ENCODE results near the gene MRTFA.
"Not testable (repeated sequence)": the region's sequence is repeated elsewhere in the genome, so short reads cannot be mapped to it uniquely, and the experiment has no call there.

The MRTFA gene

DNA sequence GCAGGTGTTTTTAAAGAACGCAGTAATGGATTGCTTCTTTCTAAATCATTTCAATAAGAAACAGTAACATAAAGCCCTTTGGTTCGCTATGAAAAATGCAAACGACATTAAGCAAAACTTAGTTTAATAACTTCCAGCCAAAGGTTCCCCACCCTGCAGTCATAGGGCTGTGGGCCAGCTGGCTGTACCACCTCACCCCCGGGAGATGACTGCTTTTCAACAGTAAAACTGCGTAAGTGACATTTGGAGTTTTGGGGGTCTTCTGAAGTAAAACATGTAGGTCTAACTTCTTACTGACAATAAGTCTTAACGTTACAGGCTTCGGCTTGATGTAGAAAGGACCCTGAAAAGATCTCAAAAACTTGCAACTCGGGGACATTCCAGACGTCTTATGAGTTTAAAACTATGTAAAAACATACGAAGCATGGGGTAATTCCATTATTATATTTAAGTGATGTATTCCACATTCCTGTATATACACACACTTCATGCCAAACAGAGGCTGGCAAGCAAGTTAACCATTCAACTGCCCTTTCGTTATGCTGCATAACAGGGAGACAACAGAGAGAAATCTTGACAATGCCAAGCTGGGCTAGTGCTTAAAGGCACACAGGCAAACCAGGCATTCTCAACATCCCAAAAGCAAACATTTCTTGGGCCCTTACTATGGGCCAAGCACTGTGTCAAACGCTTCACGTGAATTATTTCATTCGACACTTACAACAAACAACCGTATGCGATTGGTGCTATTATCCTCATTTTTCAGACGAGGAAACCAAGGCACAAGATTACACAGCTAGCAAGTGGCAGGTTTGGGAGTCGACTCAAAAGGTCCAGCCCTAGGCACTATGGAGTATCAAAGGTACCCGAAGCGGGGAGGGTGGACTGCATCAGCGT lies 1.2 kb downstream of the MRTFA start:
- Histone ChIP-seq H3K4me3 (ENCODE audit: low read length) (peak overlapping the region; percentile 65), H3K36me3 (ENCODE audit: control insufficient read depth, low read depth, low read length) (no peaks in the 10 kb centered on the region), H3K4me1 (ENCODE audit: control insufficient read depth, low read depth, low read length) (peaks cover 5% of the 10 kb centered on the region), H3K27me3 (ENCODE audit: control insufficient read depth, insufficient read depth, low read length) (peaks cover 9% of the 10 kb centered on the region), H3K9me3 (ENCODE audit: control insufficient read depth, low read depth, low read length) (no peaks in the 10 kb centered on the region), H3K27ac (ENCODE audit: low read length) (no peak overlapping the region), H3K9ac (ENCODE audit: low read length) (peak overlapping the region; percentile 72)

DNA sequence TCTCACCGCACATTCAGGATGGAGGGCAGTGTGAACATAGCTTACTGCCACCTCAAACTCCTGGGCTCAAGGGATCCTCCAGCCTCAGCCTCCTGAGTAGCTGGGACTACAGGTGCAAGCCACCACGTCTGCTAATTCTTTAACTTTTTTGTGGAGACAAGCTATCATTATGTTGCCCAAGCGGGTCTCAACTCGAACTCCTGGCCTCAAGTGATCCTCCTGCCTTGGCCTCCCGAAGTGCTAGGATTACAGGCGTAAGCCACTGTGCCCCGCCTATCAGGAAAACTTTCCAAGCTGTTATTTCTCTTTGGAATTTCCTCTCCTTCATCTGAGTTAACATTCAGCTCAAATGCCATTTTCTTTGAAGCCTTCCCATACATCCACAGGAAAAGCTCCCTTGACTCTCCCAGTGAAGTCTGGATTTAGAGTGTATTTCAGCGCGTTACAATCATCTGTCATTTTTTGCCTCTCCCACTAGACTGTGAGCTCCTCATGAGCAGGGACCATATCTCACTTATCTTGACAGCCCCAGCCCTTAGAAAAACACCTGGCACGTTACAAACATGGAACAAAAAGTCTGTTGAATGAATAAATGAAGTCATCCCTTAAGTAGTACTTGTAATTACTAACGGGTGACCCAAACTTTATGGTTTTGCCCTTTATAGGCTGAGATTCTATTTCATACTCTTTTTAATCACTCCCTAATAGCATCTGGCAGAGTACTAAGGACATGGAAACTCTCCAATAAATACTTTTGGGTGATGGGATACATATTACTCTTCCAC lies 2.2 kb downstream of the MRTFA start:
- Histone ChIP-seq H3K9ac (ENCODE audit: low read length) (no peak overlapping the region), H3K4me1 (ENCODE audit: control insufficient read depth, low read depth, low read length) (peaks cover 5% of the 10 kb centered on the region), H3K9me3 (ENCODE audit: control insufficient read depth, low read depth, low read length) (no peaks in the 10 kb centered on the region), H3K27me3 (ENCODE audit: control insufficient read depth, insufficient read depth, low read length) (peaks cover 9% of the 10 kb centered on the region), H3K36me3 (ENCODE audit: control insufficient read depth, low read depth, low read length) (no peaks in the 10 kb centered on the region), H3K27ac (ENCODE audit: low read length) (no peak overlapping the region), H3K4me3 (ENCODE audit: low read length) (no peak overlapping the region)

DNA sequence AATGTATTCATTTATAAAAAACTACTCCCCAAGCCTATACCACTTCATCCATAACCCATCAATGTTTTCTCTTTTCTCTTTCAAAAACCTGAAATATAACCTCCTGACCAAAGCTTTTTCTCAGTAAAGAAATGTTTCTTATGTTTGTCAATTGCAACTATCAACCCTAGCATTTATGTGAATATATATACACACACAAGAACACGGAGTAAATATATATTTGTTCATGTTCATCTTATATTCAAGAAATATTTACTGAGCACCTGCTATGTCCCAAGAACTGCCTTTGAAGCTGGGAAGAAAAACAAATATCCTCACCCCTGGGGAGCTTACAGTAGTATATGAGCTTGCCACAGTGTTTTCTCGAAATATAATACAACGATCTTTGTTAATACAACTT lies 3.5 kb downstream of the MRTFA start:
- Histone ChIP-seq H3K9me3 (ENCODE audit: control insufficient read depth, low read depth, low read length) (no peaks in the 10 kb centered on the region), H3K4me3 (ENCODE audit: low read length) (no peak overlapping the region), H3K36me3 (ENCODE audit: control insufficient read depth, low read depth, low read length) (no peaks in the 10 kb centered on the region), H3K27ac (ENCODE audit: low read length) (no peak overlapping the region), H3K27me3 (ENCODE audit: control insufficient read depth, insufficient read depth, low read length) (peaks cover 7% of the 10 kb centered on the region), H3K9ac (ENCODE audit: low read length) (no peak overlapping the region), H3K4me1 (ENCODE audit: control insufficient read depth, low read depth, low read length) (peaks cover 5% of the 10 kb centered on the region)

- H3K36me3 ChIP-seq (ENCODE audit: control insufficient read depth, low read depth, low read length): no peaks in the 10 kb centered on the region
- no peak overlapping the region for H3K4me3 ChIP-seq (ENCODE audit: low read length)
- no peak overlapping the region for H3K9ac ChIP-seq (ENCODE audit: low read length)
- no peak overlapping the region for H3K27ac ChIP-seq (ENCODE audit: low read length)
- peaks cover 5% of the 10 kb centered on the region for H3K4me1 ChIP-seq (ENCODE audit: control insufficient read depth, low read depth, low read length)
- H3K9me3 ChIP-seq (ENCODE audit: control insufficient read depth, low read depth, low read length): no peaks in the 10 kb centered on the region
- H3K27me3 ChIP-seq (ENCODE audit: control insufficient read depth, insufficient read depth, low read length): no peaks in the 10 kb centered on the region
These were observed 4.6 kb downstream of the MRTFA start for GRCh38 chr22:40631925-40632324.

DNA sequence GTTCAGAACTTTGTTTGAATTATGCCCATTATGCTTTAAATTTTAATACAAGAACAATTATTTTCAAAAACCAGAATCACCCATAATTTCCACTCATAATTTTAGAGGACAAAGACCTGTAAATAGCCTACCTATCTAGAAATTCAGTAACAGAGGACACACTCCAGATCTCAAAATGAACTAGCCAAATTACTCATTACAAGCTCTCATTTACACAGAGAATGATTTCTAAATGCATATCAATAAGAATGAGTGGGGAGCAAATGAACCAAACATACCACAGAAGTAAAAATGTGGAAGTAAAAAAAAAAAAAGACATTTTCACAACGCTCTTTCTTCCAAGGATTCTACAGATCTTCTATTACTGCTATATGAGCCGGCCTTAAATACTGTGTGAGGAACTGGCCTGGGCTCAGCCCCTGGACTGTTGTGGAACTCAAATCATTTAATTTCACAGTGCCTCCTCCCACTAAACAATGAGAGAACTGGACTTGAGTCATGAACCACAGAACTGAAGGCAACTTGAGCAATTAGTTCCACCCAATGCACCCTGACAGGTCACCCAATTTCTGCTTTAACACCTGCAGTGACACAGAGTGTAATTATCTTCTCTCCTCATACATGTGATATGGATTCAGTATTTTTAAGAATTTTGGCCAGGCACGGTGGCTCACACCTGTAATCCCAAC lies 8.0 kb downstream of the MRTFA start:
- H3K27ac ChIP-seq (ENCODE audit: low read length): no peak overlapping the region
- H3K4me3 ChIP-seq (ENCODE audit: low read length): no peak overlapping the region

DNA sequence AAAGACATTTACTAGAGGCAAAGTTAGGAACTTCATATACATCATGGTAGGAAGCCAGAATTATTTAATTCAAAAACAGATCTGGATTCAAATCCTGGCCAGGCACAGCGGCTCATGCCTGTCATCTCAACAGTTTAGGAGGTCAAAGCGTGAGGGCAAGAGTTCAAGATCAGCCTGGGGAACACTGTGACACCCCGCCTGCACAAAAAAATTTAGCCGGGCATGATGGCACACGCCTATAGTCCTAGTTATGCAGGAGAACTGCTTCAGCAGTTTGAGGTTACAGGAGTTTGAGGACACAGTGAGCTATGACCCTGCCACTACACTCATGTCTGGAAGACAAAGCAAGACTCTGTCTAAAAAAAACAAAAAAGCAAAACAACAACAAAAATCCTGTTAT lies 8.9 kb downstream of the MRTFA start:
- no peak overlapping the region for H3K9ac ChIP-seq (ENCODE audit: low read length)
- no peaks in the 10 kb centered on the region for H3K36me3 ChIP-seq (ENCODE audit: control insufficient read depth, low read depth, low read length)
- H3K9me3 ChIP-seq (ENCODE audit: control insufficient read depth, low read depth, low read length): no peaks in the 10 kb centered on the region
- H3K27ac ChIP-seq (ENCODE audit: low read length): no peak overlapping the region
- H3K4me1 ChIP-seq (ENCODE audit: control insufficient read depth, low read depth, low read length): no peaks in the 10 kb centered on the region
- no peaks in the 10 kb centered on the region for H3K27me3 ChIP-seq (ENCODE audit: control insufficient read depth, insufficient read depth, low read length)
- H3K4me3 ChIP-seq (ENCODE audit: low read length): no peak overlapping the region

More for the DNA sequence above, 8.0 kb downstream of the MRTFA start:
- Histone ChIP-seq H3K36me3 (ENCODE audit: control insufficient read depth, low read depth, low read length) (no peaks in the 10 kb centered on the region), H3K27me3 (ENCODE audit: control insufficient read depth, insufficient read depth, low read length) (no peaks in the 10 kb centered on the region), H3K9ac (ENCODE audit: low read length) (no peak overlapping the region), H3K9me3 (ENCODE audit: control insufficient read depth, low read depth, low read length) (no peaks in the 10 kb centered on the region), H3K4me1 (ENCODE audit: control insufficient read depth, low read depth, low read length) (no peaks in the 10 kb centered on the region)

DNA sequence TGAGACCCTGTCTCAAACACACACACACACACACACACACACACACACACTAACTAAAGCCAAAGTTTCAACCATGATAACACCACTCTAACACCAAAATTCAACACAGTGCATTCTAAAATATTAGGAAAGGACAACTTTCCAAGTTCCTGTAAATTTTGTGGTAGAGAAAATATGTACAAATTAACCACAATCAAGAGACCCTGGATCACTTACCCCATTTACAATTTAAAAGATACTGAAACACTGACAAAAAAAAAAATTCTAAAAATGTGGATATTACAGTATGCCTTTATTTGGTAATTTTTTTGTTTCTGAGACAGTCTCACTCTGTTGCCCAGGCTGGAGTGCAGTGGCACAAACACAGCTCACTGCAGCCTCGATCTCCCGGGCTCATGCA lies 9.7 kb downstream of the MRTFA start:
- Histone ChIP-seq H3K9ac (ENCODE audit: low read length) (no peak overlapping the region), H3K36me3 (ENCODE audit: control insufficient read depth, low read depth, low read length) (no peaks in the 10 kb centered on the region), H3K4me1 (ENCODE audit: control insufficient read depth, low read depth, low read length) (no peaks in the 10 kb centered on the region), H3K9me3 (ENCODE audit: control insufficient read depth, low read depth, low read length) (no peaks in the 10 kb centered on the region), H3K27me3 (ENCODE audit: control insufficient read depth, insufficient read depth, low read length) (no peaks in the 10 kb centered on the region), H3K4me3 (ENCODE audit: low read length) (no peak overlapping the region), H3K27ac (ENCODE audit: low read length) (no peak overlapping the region)

DNA sequence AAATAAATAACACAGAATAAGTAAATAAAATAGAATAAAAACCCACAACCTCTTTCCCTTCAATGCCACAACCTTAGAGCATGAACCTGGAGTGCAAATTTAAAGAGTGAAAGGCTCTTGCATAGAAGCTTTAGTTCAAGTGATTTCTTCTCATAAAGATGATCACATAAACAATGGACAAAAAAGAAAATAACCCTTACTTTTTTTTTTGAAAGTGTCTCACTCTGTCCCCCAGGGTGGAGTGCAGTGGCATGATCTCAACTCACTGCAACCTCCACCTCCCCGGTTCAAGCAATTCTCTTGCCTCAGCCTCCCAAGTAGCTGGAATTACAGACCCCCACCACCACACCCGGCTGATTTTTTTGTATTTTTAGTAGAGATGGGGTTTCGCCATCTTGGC lies 10.7 kb downstream of the MRTFA start:
- not testable (repeated sequence) for H3K27ac ChIP-seq (ENCODE audit: low read length)

DNA sequence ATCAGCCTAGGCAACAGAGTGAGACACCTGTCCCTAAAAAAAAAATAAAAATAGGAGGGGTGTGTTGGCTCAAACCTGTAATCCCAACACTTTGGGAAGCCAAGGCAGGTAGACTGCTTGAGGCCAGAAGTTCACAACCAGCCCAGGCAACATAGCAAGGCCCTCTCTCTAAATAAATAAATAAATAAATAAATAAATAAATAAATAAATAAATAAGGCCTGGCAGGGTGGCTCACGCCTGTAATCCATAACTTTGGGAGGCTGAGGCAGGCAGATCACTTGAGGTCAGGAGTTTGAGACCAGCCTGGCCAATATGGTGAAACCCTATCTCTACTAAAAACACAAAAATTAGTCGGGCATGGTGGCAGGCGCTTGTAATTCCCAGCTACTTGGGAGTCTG lies 11.2 kb downstream of the MRTFA start:
- not testable (repeated sequence) for H3K27ac ChIP-seq (ENCODE audit: low read length); H3K9ac ChIP-seq (ENCODE audit: low read length); H3K9me3 ChIP-seq (ENCODE audit: control insufficient read depth, low read depth, low read length); H3K27me3 ChIP-seq (ENCODE audit: control insufficient read depth, insufficient read depth, low read length); H3K4me3 ChIP-seq (ENCODE audit: low read length); H3K4me1 ChIP-seq (ENCODE audit: control insufficient read depth, low read depth, low read length); H3K36me3 ChIP-seq (ENCODE audit: control insufficient read depth, low read depth, low read length)

More for the DNA sequence above, 10.7 kb downstream of the MRTFA start:
- not testable (repeated sequence) for H3K9ac ChIP-seq (ENCODE audit: low read length); H3K36me3 ChIP-seq (ENCODE audit: control insufficient read depth, low read depth, low read length); H3K4me1 ChIP-seq (ENCODE audit: control insufficient read depth, low read depth, low read length); H3K9me3 ChIP-seq (ENCODE audit: control insufficient read depth, low read depth, low read length); H3K27me3 ChIP-seq (ENCODE audit: control insufficient read depth, insufficient read depth, low read length); H3K4me3 ChIP-seq (ENCODE audit: low read length)

- Histone ChIP-seq H3K4me3 (ENCODE audit: low read length) (no peak overlapping the region), H3K4me1 (ENCODE audit: control insufficient read depth, low read depth, low read length) (no peaks in the 10 kb centered on the region), H3K36me3 (ENCODE audit: control insufficient read depth, low read depth, low read length) (no peaks in the 10 kb centered on the region), H3K9me3 (ENCODE audit: control insufficient read depth, low read depth, low read length) (no peaks in the 10 kb centered on the region), H3K27ac (ENCODE audit: low read length) (no peak overlapping the region), H3K9ac (ENCODE audit: low read length) (no peak overlapping the region), H3K27me3 (ENCODE audit: control insufficient read depth, insufficient read depth, low read length) (no peaks in the 10 kb centered on the region)
These were observed 11.7 kb downstream of the MRTFA start for GRCh38 chr22:40624770-40625169.

DNA sequence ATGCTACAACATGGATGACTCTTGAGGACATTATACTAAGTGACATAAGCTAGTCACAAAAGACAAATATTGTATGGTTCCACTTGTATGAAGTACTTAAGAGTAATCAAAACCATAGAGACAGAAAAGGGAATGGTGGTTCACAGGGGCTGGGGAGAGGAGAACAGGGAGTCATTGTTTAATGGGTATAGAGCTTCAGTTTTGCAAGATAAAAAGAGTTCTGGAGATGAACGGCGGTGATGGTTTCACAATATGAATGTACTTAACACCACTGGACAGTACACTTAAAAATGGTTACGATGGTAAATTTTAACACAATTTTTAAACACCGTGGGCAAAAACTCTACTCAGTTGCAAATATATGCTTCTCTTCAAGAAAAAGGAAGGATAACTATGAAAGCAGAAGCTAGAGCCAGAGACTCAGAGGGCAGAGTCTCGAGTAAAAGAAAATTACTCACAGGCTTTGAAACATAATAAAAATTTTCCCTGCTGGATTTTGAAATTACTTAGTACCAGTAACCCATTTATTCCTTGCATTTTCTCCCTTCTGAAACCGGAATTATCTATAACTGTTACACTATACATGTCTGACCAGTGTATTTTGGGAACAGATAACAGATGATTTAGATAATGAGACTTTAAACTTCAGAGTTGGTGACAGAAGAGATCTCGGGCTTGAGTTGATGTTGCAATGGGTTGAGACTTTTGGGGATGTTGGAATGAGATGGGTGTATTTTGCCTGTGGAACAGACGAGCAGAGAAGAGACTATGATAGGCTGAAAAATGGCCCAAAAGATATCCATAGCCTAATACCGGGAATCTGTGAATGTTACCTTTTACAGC lies 15.0 kb downstream of the MRTFA start:
- H3K4me3 ChIP-seq (ENCODE audit: low read length): no peak overlapping the region

More for the DNA sequence above, 15.0 kb downstream of the MRTFA start:
- no peaks in the 10 kb centered on the region for H3K9me3 ChIP-seq (ENCODE audit: control insufficient read depth, low read depth, low read length)
- H3K27me3 ChIP-seq (ENCODE audit: control insufficient read depth, insufficient read depth, low read length): no peaks in the 10 kb centered on the region
- no peaks in the 10 kb centered on the region for H3K36me3 ChIP-seq (ENCODE audit: control insufficient read depth, low read depth, low read length)
- H3K27ac ChIP-seq (ENCODE audit: low read length): no peak overlapping the region
- no peaks in the 10 kb centered on the region for H3K4me1 ChIP-seq (ENCODE audit: control insufficient read depth, low read depth, low read length)
- H3K9ac ChIP-seq (ENCODE audit: low read length): no peak overlapping the region
